ENCODE results near the gene ITPRIPL1. TPM values are rescaled to one million over a fixed set of nuclear protein-coding genes. Genes with fewer than 3 reads are reported as not detected.

Gene ITPRIPL1
- polyA plus RNA-seq, 1 donor (not counting 4 experiments of a cell fraction or from before 2014, with no cell fraction given), result 0.58 TPM

- Histone ChIP-seq H3K9me3 (ENCODE audit: control insufficient read depth, low read depth, low read length) (peaks cover 2% of the 10 kb centered on the region), H2AFZ (ENCODE audit: control insufficient read depth, low read length) (no peak overlapping the region), H3K79me2 (ENCODE audit: control insufficient read depth, insufficient read depth, low read length) (no peaks in the 10 kb centered on the region), H3K9ac (ENCODE audit: control insufficient read depth, extremely low read depth, insufficient read depth, low read length) (no peak overlapping the region), H3K4me2 (ENCODE audit: control insufficient read depth, extremely low read depth, insufficient read depth, low read depth, low read length) (no peak overlapping the region), H3K9me1 (ENCODE audit: control insufficient read depth, extremely low read depth, insufficient read depth, low read length) (no peaks in the 10 kb centered on the region), H3K27ac (ENCODE audit: control insufficient read depth, insufficient read depth, low read length) (no peak overlapping the region), H3K4me1 (ENCODE audit: control insufficient read depth, extremely low read depth, insufficient read depth, low read length) (no peaks in the 10 kb centered on the region), H4K20me1 (ENCODE audit: control insufficient read depth, extremely low read depth, insufficient read depth, low read length) (no peaks in the 10 kb centered on the region), H3K27me3 (ENCODE audit: control insufficient read depth, extremely low read depth, insufficient read depth, low read length) (no peaks in the 10 kb centered on the region), H3K4me3 (ENCODE audit: control insufficient read depth in 2 of 3, extremely low read depth in 1 of 3, insufficient read depth in 2 of 3, low read depth in 1 of 3, low read length in 3 of 3) (no peak overlapping the region), H3K36me3 (ENCODE audit: control insufficient read depth in 2 of 2, extremely low read depth in 1 of 2, insufficient read depth in 2 of 2, low read length in 2 of 2) (peaks cover 2 to 7% of the 10 kb centered on the region in 2 experiments)
- TF ChIP-seq EZH2 (IDR thresholded peaks at IDR 0.05; ENCODE audit: low read length), result no peak
- TF ChIP-seq CTCF (optimal IDR thresholded peaks at IDR 0.05 in 1 of 3, IDR thresholded peaks at IDR 0.05 in 1 of 3, conservative IDR thresholded peaks at IDR 0.05 in 1 of 3; ENCODE audit: extremely low read depth in 1 of 3, insufficient read depth in 2 of 3, low read length in 3 of 3), result no peak
- FAIRE-seq (no peak), DNase-seq (ENCODE audit: low read depth, low spot score) (no peak)
- dilution Hi-C loops (cut with MboI; ENCODE audit: extremely low pct_ligation_motif_present, low sequenced_read_pairs), result no loop called here
These were observed 49.3 kb downstream of the ITPRIPL1 start for GRCh38 chr2:96374211-96374951.

Other genes starting within 250 kb of the ITPRIPL1 start
- 0.02 TPM in 1 of 3 replicates, not detected in the others for gene ADRA2B, start 208.7 kb upstream of the ITPRIPL1 start, polyA plus RNA-seq
- gene ASTL, start 186.8 kb upstream of the ITPRIPL1 start, polyA plus RNA-seq, result not detected in 3 replicates
- gene DUSP2, start 179.9 kb upstream of the ITPRIPL1 start, polyA plus RNA-seq, result 0.79 to 2.1 TPM (median 1.2 TPM) in 3 replicates
- 44.8 to 84.6 TPM (median 73.4 TPM) in 3 replicates for gene STARD7, start 116.5 kb upstream of the ITPRIPL1 start, polyA plus RNA-seq
- 30.8 to 45.6 TPM (median 35.8 TPM) in 3 replicates for gene TMEM127, start 59.3 kb upstream of the ITPRIPL1 start, polyA plus RNA-seq
- gene CIAO1, start 59.1 kb upstream of the ITPRIPL1 start, polyA plus RNA-seq, result 67.4 to 90.9 TPM (median 76.9 TPM) in 3 replicates
- gene SNRNP200, start 19.8 kb upstream of the ITPRIPL1 start, polyA plus RNA-seq, result 78.4 to 97.5 TPM (median 79.4 TPM) in 3 replicates
- 2.1 to 21.1 TPM (median 14.4 TPM) in 3 replicates for gene NCAPH, start 10.4 kb downstream of the ITPRIPL1 start, polyA plus RNA-seq
- 0.05 to 0.06 TPM in 2 of 3 replicates, not detected in the other for gene NEURL3, start 180.0 kb downstream of the ITPRIPL1 start, polyA plus RNA-seq
- gene ARID5A, start 211.4 kb downstream of the ITPRIPL1 start, polyA plus RNA-seq, result 1.6 to 2.8 TPM (median 1.9 TPM) in 3 replicates